RWPE2 (cell line): Measurements from ENCODE around the gene DOCK10.

ENCODE experiments used
- ATAC-seq: fragments of 200-7000 bp; cut with Tn5 transposase; 3 replicates; pipeline ENCODE4 v1.9.1; 2021; ENCODE audit warnings: low read depth
- DNase-seq: peaks from one replicate; pipeline ENCODE4 v3.0.0-alpha.2; 2020; ENCODE audit warnings: low spot score
- H3K27ac ChIP-seq: fragments of 450-650 bp; 2 replicates; pipeline ENCODE4 v1.5.1; 2017; ENCODE audit warnings: mild to moderate bottlenecking; ENCODE audit not compliant: poor library complexity, severe bottlenecking
- H3K27me3 ChIP-seq: fragments of 250-450 bp; sonication (Bioruptor Pico); 2 replicates; pipeline ENCODE4 v1.5.1; 2021; ENCODE audit warnings: mild to moderate bottlenecking, moderate library complexity; ENCODE audit not compliant: insufficient read depth, poor library complexity, severe bottlenecking
- H3K36me3 ChIP-seq: fragments of 250-450 bp; sonication (Bioruptor Pico); 2 replicates; pipeline ENCODE4 v1.5.1; 2020; ENCODE audit warnings: low read depth, mild to moderate bottlenecking, moderate library complexity
- H3K4me1 ChIP-seq: fragments of 250-450 bp; sonication (Bioruptor Pico); 2 replicates; pipeline ENCODE4 v1.5.1; 2021; ENCODE audit warnings: mild to moderate bottlenecking, moderate library complexity; ENCODE audit not compliant: insufficient read depth, poor library complexity, severe bottlenecking
- H3K4me3 ChIP-seq: fragments of 250-450 bp; sonication (Bioruptor Pico); 2 replicates; pipeline ENCODE4 v1.5.1; 2021; ENCODE audit warnings: mild to moderate bottlenecking, moderate library complexity; ENCODE audit not compliant: severe bottlenecking
- H3K9me3 ChIP-seq: fragments of 250-450 bp; sonication (Bioruptor Pico); 2 replicates; pipeline ENCODE4 v1.5.1; 2021; ENCODE audit warnings: mild to moderate bottlenecking, moderate library complexity; ENCODE audit not compliant: severe bottlenecking
- CTCF ChIP-seq: fragments of 450-650 bp; IDR thresholded peaks from one replicate; pipeline ENCODE4 v1.5.1; 2017; ENCODE audit warnings: mild to moderate bottlenecking, moderate library complexity; ENCODE audit not compliant: poor library complexity, severe bottlenecking

Gene DOCK10

DNA sequence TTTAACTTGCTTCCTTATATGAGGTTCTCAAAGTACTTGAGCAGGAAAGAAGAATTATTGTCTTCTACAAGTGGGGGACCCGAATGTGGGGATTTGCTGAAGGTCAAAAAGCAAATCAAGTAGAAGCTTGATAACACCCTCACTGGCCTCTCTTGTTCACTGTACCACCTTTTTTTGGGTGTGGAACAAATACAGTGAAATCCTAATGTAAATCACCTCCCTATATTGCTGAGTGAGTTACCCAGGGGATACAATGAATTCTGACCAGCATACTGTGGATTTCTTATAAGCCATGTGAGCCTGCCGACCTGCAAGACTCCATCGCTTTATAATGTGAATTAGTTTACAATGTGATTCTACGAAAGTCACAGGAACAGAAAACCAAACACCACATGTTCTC, 66.5 kb downstream of the DOCK10 start:
- H3K9me3 ChIP-seq = no peaks in the 10 kb centered on the region
- H3K4me1 ChIP-seq = no peaks in the 10 kb centered on the region
- H3K4me3 ChIP-seq = no peak overlapping the region
- DNase-seq (no peak), ATAC-seq (no peak)
- no peaks in the 10 kb centered on the region for H3K36me3 ChIP-seq
- no peaks in the 10 kb centered on the region for H3K27me3 ChIP-seq
- H3K27ac ChIP-seq = no peak overlapping the region
- no peak for TF ChIP-seq CTCF

DNA sequence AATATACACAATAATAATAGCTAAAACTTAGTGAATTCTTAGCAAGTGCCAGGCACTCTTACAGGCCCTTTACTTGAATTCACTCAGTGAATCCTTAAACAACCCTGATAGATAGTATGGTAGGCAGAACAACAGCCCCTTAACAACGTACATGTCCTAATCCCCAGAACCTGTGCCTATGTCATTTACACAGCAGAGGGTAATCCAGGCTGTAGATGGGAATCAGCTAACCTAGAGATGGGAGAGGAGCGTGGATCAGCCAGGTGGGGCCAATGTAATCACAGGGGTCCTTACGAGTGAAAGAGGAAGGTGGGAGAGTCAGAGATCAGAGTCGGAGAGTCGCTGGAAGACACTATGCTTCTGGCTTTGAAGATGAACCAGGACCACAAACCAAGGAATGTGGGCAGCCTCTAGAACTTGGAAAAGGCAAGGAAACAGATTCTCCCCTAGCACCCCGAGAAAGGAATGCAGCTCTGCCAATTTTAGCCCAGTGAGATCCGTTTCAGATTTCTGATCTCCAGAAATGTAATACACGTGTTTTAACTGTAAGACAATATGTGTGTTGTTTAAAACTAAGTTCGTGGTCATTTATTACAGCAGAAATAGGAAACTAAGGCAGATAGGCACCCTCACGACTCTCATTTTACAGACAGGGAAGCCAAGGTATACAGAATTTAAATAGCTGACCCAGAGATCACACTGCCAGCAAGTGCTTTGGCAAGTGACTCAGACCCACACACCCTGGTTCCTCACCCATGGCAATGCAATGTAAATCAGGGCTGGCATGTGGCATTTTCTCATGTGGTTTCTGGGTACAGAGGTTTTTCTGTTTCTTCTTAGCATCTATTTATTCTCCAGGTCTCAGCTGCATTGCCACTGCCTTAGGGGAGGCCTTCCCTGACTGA, 68.9 kb downstream of the DOCK10 start:
- Histone ChIP-seq H3K27me3 (no peaks in the 10 kb centered on the region), H3K27ac (no peak overlapping the region), H3K36me3 (no peaks in the 10 kb centered on the region), H3K4me3 (no peak overlapping the region), H3K9me3 (no peaks in the 10 kb centered on the region), H3K4me1 (no peaks in the 10 kb centered on the region)
- no peak for TF ChIP-seq CTCF
- ATAC-seq (0 out of 3 replicates have a peak, but pooled peaks have one; percentile 44), DNase-seq (no peak)

DNA sequence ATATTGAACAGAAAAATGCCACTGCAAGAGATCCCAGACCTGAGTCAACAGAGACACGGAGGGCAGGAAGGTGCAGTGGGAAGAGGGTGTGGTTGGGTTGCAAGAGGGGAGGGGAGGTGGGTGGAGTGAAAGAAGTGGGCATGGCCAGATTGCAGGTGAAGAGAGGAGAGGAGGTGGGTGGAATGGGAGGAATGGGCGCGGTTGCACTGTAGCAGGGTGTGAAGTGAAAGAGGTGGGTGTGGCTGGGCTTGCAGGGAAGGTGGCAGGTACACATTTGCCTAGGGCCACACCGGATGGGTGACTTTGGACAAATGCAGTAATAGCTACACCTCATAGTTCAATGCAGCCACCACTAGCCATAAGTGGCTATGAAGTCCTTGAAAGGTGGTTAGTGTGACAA, 71.1 kb downstream of the DOCK10 start:
- H3K27ac ChIP-seq = no peak overlapping the region
- no peak for TF ChIP-seq CTCF
- ATAC-seq (peak; percentile 79), DNase-seq (peak; percentile 56)
- no peaks in the 10 kb centered on the region for H3K9me3 ChIP-seq
- H3K27me3 ChIP-seq = no peaks in the 10 kb centered on the region
- H3K36me3 ChIP-seq = no peaks in the 10 kb centered on the region
- no peak overlapping the region for H3K4me3 ChIP-seq
- no peaks in the 10 kb centered on the region for H3K4me1 ChIP-seq

GRCh38 chr2:224970311-224970710, 72.0 kb downstream of the DOCK10 start:
- no peak for TF ChIP-seq CTCF
- DNase-seq (no peak), ATAC-seq (no peak)
- Histone ChIP-seq H3K27me3 (no peaks in the 10 kb centered on the region), H3K9me3 (no peaks in the 10 kb centered on the region), H3K4me1 (no peaks in the 10 kb centered on the region), H3K36me3 (no peaks in the 10 kb centered on the region), H3K27ac (no peak overlapping the region), H3K4me3 (no peak overlapping the region)
